NT2/D1 (cell line): ENCODE measurements around the gene WASF2.

ENCODE experiments used
- SUZ12 ChIP-seq: IDR thresholded peaks from 2 replicates; pipeline ENCODE4 v1.6.1; 2011; ENCODE audit not compliant: insufficient read length, insufficient read depth; ENCODE audit errors: extremely low read depth
- YY1 ChIP-seq: IDR thresholded peaks from 2 replicates; pipeline ENCODE4 v1.6.1; 2011; ENCODE audit not compliant: insufficient read length, insufficient read depth
- ZNF274 ChIP-seq: IDR thresholded peaks from 2 replicates; pipeline ENCODE4 v1.6.1; 2011; ENCODE audit warnings: mild to moderate bottlenecking, low read depth, low read length

- TF ChIP-seq YY1 = no peak
- no peak for TF ChIP-seq ZNF274
- no peak for TF ChIP-seq SUZ12
These were observed 40.2 kb upstream of the WASF2 start for GRCh38 chr1:27530192-27530591.
